Caco-2 (cell line): ENCODE data around the gene IRAK3. TPM values are rescaled to one million over a fixed set of nuclear protein-coding genes. Genes with fewer than 3 reads are reported as not detected.

Experiments
- BruUV-seq: library from RNA; stranded (reverse); fragments of 400-500 nt; replicated peaks from 2 replicates; lab custom pipeline; 2021; lab: Mats Ljungman, UMichigan
- CTCF ChIA-PET: fragments of 300-600 bp; sonication (Branson Sonifier 250); formaldehyde crosslinking; loops from one replicate; lab custom pipeline; 2022; ENCODE audit warnings: antibody characterized with exemption; lab: Charles Lee
- POLR2A ChIA-PET: fragments of 300-600 bp; sonication (Branson Sonifier 250); formaldehyde crosslinking; loops from one replicate; lab custom pipeline; 2022; ENCODE audit warnings: antibody characterized with exemption; lab: Charles Lee
- DNase-seq, 2 experiments: peaks; one replicate each; pipeline versions ENCODE4 v3.0.0 to v3.0.0-alpha.2; 2020 to 2022
- H3K27me3 ChIP-seq: replicated peaks from 2 replicates; pipeline ENCODE4 v1.6.0; 2011; ENCODE audit warnings: low read length; ENCODE audit not compliant: control insufficient read depth, insufficient read depth
- H3K36me3 ChIP-seq: 2 replicates; pipeline ENCODE4 v1.5.1; 2011; ENCODE audit warnings: low read length; ENCODE audit not compliant: control insufficient read depth, insufficient read depth
- H3K4me1 ChIP-seq: fragments of 250-450 bp; sonication (Bioruptor Pico); 2 replicates; pipeline ENCODE4 v1.5.1; 2020; ENCODE audit warnings: mild to moderate bottlenecking
- H3K4me3 ChIP-seq: 2 replicates; pipeline ENCODE4 v1.5.1; 2011; ENCODE audit warnings: low read depth, mild to moderate bottlenecking, control low read depth, low read length
- H3K9me3 ChIP-seq: fragments of 250-450 bp; sonication (Bioruptor Pico); 2 replicates; pipeline ENCODE4 v1.5.1; 2020; ENCODE audit warnings: mild to moderate bottlenecking, moderate library complexity
- H3K27ac Mint-ChIP-seq: one replicate; pipeline ENCODE4 v1.8.0; 2022; ENCODE audit warnings: mixed read lengths; ENCODE audit not compliant: unreplicated experiment
- H3K27me3 Mint-ChIP-seq: one replicate; pipeline ENCODE4 v1.8.0; 2022; ENCODE audit warnings: mixed read lengths; ENCODE audit not compliant: insufficient read depth, unreplicated experiment
- H3K36me3 Mint-ChIP-seq: one replicate; pipeline ENCODE4 v1.8.0; 2022; ENCODE audit warnings: mild to moderate bottlenecking, mixed read lengths; ENCODE audit not compliant: insufficient read depth, unreplicated experiment
- H3K4me1 Mint-ChIP-seq: one replicate; pipeline ENCODE4 v1.8.0; 2022; ENCODE audit warnings: low read depth, mixed read lengths; ENCODE audit not compliant: unreplicated experiment
- H3K4me3 Mint-ChIP-seq: one replicate; pipeline ENCODE4 v1.8.0; 2022; ENCODE audit warnings: mild to moderate bottlenecking, moderate library complexity, mixed read lengths; ENCODE audit not compliant: unreplicated experiment
- H3K9me3 Mint-ChIP-seq: one replicate; pipeline ENCODE4 v1.8.0; 2022; ENCODE audit warnings: mixed read lengths; ENCODE audit not compliant: unreplicated experiment
- intact Hi-C: fragments of 100-400 bp; cut with micrococcal nuclease; formaldehyde crosslinking; loops from one replicate; pipeline ENCODE4 v1.10.0; 2022; ENCODE audit not compliant: unreplicated experiment
- total RNA-seq: library from RNA; stranded (reverse); gene quantifications from 2 replicates; pipeline ENCODE4 v1.2.3, GENCODE V29; 2022
- TF ChIP-seq, protein P1 (sequence below), 2 experiments: fragments of 200-600 bp in 1 of 2; IDR thresholded peaks; 1 replicate in 1 of 2; 2 replicates in 1 of 2; pipeline versions ENCODE4 v1.5.1 to v1.8.0; 2011 to 2022; ENCODE audit warnings: antibody characterized with exemption in 1 of 2, control low read depth in 1 of 2, inconsistent platforms in 1 of 2, low read depth in 1 of 2, low read length in 1 of 2, mild to moderate bottlenecking in 1 of 2, moderate library complexity in 1 of 2; ENCODE audit not compliant: insufficient read depth in 1 of 2, severe bottlenecking in 1 of 2, unreplicated experiment in 1 of 2

IRAK3 gene
- total RNA-seq, 1 experiment from 2014 or later, result not detected

DNA sequence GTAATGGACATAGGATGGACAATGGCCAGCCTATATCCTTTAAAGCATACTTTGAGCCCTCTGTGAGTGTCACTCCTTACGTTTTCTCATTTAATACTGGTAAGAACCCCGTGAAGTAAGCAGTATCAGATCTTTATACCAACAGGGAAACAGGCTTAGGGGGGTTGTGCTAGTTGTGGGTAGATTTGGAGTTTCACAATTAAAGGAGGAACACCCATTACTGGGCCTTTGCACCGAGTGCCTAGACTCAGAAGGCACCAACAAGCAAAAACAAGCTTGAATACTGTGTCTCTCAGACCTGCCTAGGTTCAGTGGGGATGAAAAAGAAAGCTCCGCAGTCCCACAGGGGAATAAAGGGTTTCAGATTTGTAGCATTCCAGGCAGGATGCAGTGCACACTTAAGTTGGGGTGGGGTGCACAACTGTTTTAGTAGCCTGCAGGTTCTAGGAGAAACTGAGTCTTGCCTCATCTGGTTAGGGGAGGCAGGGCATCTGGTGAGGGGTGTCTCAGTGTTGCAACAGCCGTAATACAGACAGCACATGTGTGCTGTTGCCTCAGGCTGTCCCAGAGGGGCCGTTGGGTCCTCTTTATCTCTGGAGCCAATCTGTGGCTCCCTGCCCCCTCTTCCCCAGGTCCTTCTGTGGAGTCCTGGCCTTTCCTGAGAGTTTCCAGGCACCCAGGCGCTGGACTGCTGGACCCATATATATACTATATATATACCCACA, 51.2 kb downstream of the IRAK3 start:
- Histone ChIP-seq H3K27me3 (no peaks in the 10 kb centered on the region), H3K36me3 (no peaks in the 10 kb centered on the region), H3K9me3 (no peaks in the 10 kb centered on the region; the same call in 1 of the 2 replicates), H3K4me1 (peaks cover 8% of the 10 kb centered on the region), H3K4me3 (no peak overlapping the region)
- ChIA-PET CTCF (no interaction called here), POLR2A (no interaction called here)
- no TSS peak for BruUV-seq
- Mint-ChIP-seq H3K9me3 (no peaks in the 10 kb centered on the region), H3K4me1 (peaks cover 11% of the 10 kb centered on the region), H3K4me3 (no peak overlapping the region), H3K27me3 (peaks cover 3% of the 10 kb centered on the region), H3K27ac (no peak overlapping the region), H3K36me3 (no peaks in the 10 kb centered on the region)
- TF ChIP-seq, protein P1, sequence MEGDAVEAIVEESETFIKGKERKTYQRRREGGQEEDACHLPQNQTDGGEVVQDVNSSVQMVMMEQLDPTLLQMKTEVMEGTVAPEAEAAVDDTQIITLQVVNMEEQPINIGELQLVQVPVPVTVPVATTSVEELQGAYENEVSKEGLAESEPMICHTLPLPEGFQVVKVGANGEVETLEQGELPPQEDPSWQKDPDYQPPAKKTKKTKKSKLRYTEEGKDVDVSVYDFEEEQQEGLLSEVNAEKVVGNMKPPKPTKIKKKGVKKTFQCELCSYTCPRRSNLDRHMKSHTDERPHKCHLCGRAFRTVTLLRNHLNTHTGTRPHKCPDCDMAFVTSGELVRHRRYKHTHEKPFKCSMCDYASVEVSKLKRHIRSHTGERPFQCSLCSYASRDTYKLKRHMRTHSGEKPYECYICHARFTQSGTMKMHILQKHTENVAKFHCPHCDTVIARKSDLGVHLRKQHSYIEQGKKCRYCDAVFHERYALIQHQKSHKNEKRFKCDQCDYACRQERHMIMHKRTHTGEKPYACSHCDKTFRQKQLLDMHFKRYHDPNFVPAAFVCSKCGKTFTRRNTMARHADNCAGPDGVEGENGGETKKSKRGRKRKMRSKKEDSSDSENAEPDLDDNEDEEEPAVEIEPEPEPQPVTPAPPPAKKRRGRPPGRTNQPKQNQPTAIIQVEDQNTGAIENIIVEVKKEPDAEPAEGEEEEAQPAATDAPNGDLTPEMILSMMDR (IDR thresholded peaks at IDR 0.05; ENCODE audit: insufficient read depth in 1 of 2, low read depth in 1 of 2, low read length in 1 of 2, severe bottlenecking in 1 of 2, unreplicated experiment in 1 of 2), result no peak
- DNase-seq, result no peak
- intact Hi-C loops, result no loop called here

DNA sequence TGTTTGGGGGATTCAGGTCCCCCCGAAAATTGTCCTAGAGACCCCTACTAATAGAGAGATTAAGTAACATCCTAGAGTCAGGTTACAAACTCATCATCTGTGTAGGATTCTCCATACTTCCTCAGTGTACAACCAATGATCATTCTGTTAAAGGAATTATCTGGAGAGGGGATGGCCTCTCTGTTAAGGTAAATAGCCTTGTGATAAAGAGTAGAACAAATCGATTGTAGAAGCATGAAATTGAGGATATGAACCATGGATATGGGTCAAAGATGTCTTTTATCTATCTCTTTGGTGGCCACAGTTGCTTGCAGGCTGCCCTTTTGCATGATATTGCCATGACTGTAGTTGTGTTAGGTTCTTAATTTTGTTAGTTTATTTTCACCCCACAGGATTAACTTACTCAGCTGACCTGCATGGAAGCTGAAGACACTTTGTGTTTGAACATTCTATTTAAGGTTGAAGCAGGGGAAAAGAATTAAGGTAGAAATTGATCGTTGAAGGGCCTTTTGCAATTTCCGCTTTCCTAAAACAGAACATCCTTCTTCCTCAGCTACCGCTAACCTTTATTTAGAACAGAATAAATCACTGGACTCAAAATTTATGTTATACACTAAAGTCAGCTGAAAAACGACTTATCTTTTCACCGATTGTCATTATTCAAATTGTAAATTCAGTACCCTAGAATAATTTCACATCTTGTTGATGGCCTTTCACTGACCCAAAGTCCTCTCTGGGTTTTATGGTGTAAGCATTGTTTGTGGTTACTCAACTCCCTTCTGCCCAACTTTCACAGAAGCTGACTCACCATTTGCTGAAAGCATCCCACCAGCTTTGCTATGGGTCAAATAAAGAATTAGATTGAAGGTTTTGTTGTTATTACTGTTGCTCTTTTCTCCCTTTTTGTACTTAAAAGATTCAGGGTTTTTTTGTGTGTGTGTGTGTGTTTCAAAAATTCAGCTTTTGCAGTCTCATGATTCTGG, 52.3 kb downstream of the IRAK3 start:
- peaks cover 8% of the 10 kb centered on the region for H3K4me1 ChIP-seq
- Mint-ChIP-seq H3K27ac (no peak overlapping the region), H3K4me3 (no peak overlapping the region), H3K4me1 (peaks cover 11% of the 10 kb centered on the region), H3K9me3 (no peaks in the 10 kb centered on the region), H3K27me3 (peaks cover 3% of the 10 kb centered on the region), H3K36me3 (no peaks in the 10 kb centered on the region)
- no peak for DNase-seq
- H3K4me3 ChIP-seq, result no peak overlapping the region
- H3K36me3 ChIP-seq, result no peaks in the 10 kb centered on the region
- TF ChIP-seq, protein P1 (IDR thresholded peaks at IDR 0.05; ENCODE audit: insufficient read depth in 1 of 2, low read depth in 1 of 2, low read length in 1 of 2, severe bottlenecking in 1 of 2, unreplicated experiment in 1 of 2), result no peak
- ChIA-PET POLR2A (no interaction called here), CTCF (interaction anchor here (0.6 to 1.0 kb wide), 2 partner anchors 71 to 72 kb away, joined by 3 to 4 read pairs; no protein-coding TSS in a partner anchor)
- no peaks in the 10 kb centered on the region for H3K27me3 ChIP-seq
- H3K9me3 ChIP-seq, result no peaks in the 10 kb centered on the region; the same call in 1 of the 2 replicates
- no TSS peak for BruUV-seq
- intact Hi-C loops, result no loop called here

DNA sequence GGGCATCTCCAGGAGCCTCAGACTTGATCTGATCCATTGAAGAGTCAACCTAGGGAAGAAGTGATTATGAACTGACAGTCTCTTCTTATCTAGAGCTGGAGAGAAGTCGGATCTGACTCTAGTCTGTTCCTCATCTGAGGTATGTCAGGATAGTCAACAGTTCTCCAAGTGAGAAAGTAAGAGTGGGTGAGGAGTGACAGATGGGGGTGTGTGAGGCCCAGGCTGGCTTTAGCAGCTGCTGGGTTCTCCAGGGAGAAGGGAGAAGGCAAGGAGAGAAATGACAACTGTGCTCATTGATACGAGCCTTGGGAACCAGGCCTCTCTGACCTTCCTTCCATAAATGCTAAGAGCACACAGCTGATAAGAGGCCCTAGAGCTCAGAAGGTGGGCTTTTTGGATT, 53.3 kb downstream of the IRAK3 start:
- Mint-ChIP-seq H3K36me3 (no peaks in the 10 kb centered on the region), H3K4me3 (no peak overlapping the region), H3K27ac (no peak overlapping the region), H3K4me1 (peaks cover 11% of the 10 kb centered on the region), H3K9me3 (no peaks in the 10 kb centered on the region), H3K27me3 (peaks cover 3% of the 10 kb centered on the region)
- BruUV-seq, result no TSS peak
- intact Hi-C loops, result no loop called here
- ChIA-PET POLR2A (no interaction called here), CTCF (no interaction called here)
- no peak for DNase-seq
- no peaks in the 10 kb centered on the region for H3K27me3 ChIP-seq
- H3K36me3 ChIP-seq, result no peaks in the 10 kb centered on the region
- H3K4me3 ChIP-seq, result no peak overlapping the region
- H3K4me1 ChIP-seq, result peaks cover 8% of the 10 kb centered on the region
- no peaks in the 10 kb centered on the region; the same call in 1 of the 2 replicates for H3K9me3 ChIP-seq
- TF ChIP-seq, protein P1 (IDR thresholded peaks at IDR 0.05; ENCODE audit: insufficient read depth in 1 of 2, low read depth in 1 of 2, low read length in 1 of 2, severe bottlenecking in 1 of 2, unreplicated experiment in 1 of 2), result no peak
